ENCODE measurements around the gene TRMT11. TPM values are rescaled to one million over a fixed set of nuclear protein-coding genes. Genes with fewer than 3 reads are reported as not detected.
A peak's percentile ranks its signal among the peaks of the same experiment; 100 is the strongest.
"Not testable (repeated sequence)": the region's sequence is repeated elsewhere in the genome, so short reads cannot be mapped to it uniquely, and the experiment has no call there.

The TRMT11 gene
- total RNA-seq, 4 donors from 2014 or later, result 27.6 to 45.3 (median 36.4) TPM

DNA sequence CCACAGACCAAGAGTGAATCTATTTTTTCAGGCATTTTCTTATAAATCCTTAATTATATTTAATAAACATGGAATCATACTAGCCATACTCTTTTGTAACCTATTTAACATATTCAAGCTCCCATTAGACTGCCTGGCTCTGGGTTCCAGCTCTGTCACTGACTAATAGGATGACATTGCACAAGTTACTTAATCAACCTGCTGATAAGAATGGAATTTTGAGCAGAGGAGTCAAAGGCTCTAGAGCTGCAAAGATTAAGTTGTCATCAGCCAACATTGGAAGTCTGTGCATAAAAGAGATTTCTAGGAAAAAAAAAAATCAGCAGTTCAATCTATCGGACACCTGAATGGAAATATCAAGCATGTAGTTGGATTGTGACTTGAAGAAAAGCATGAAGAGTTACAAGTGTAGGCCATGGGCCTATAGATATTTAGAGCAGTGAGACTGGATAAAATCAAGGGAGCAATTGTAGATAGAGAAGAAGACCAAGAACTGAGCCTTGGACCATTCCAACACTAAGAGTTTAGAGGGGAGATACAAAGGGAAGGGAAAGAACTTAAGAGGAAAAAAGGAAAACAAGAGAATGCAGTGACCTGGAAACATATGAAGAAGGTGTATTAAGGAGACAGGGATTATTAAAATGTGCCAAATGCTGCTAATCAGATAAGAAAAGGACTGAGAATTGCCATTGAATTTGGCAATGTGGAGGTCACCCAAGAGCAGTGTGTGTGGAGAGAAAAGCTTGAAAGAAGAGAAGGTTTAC lies 40.8 kb upstream of the TRMT11 start:
- H3K4me3 ChIP-seq (replicated peaks in 1 of 3), result no peak overlapping the region
- peak overlapping the region; percentile 9 to 85 (median 79) for H3K27ac ChIP-seq
- DNase-seq, result no peak
- no peaks in the 10 kb centered on the region for H3K9me3 ChIP-seq
- H3K36me3 ChIP-seq, result no peaks in the 10 kb centered on the region
- TF ChIP-seq, protein P1, sequence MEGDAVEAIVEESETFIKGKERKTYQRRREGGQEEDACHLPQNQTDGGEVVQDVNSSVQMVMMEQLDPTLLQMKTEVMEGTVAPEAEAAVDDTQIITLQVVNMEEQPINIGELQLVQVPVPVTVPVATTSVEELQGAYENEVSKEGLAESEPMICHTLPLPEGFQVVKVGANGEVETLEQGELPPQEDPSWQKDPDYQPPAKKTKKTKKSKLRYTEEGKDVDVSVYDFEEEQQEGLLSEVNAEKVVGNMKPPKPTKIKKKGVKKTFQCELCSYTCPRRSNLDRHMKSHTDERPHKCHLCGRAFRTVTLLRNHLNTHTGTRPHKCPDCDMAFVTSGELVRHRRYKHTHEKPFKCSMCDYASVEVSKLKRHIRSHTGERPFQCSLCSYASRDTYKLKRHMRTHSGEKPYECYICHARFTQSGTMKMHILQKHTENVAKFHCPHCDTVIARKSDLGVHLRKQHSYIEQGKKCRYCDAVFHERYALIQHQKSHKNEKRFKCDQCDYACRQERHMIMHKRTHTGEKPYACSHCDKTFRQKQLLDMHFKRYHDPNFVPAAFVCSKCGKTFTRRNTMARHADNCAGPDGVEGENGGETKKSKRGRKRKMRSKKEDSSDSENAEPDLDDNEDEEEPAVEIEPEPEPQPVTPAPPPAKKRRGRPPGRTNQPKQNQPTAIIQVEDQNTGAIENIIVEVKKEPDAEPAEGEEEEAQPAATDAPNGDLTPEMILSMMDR (IDR thresholded peaks at IDR 0.05), result no peak
- no peak for TF ChIP-seq POLR2A (IDR thresholded peaks at IDR 0.05)
- peaks cover 27 to 47% of the 10 kb centered on the region in 2 donors for H3K4me1 ChIP-seq
- no peaks in the 10 kb centered on the region for H3K27me3 ChIP-seq
- intact Hi-C loops (cut with DNase I), result no loop called here
- WGBS, 2 donors, result 95 to 100% methylated on average over 1 of the region's 1 CpG

DNA sequence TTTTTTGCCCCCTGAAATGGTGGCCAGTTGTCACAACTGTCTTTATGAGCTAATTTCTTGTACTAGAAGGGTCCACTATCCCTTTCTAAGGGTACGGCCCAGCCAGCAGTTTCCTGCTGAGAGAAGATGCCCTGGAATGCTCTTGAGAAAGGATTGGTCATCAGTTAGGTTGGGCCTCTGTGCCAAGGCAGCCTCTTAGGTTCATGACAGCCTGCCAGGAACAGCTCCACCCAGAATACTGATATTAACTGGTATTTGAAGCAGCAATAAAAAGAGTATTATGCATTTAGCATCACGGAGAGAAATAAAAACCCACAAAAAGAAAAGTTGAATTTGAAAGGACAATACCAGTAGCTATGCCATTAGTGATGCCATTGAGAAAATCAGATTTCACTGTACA lies 38.7 kb upstream of the TRMT11 start:
- no peak overlapping the region for H3K4me3 ChIP-seq (replicated peaks in 1 of 3)
- H3K4me1 ChIP-seq, result peaks cover 27 to 47% of the 10 kb centered on the region in 2 donors
- H3K27ac ChIP-seq, result peak overlapping the region in 1 of 3 donors; percentile 46
- 44 to 56% methylated on average over 2 of the region's 2 CpGs for WGBS, 2 donors
- no peak for TF ChIP-seq POLR2A (IDR thresholded peaks at IDR 0.05)
- TF ChIP-seq, protein P1 (IDR thresholded peaks at IDR 0.05), result no peak
- H3K9me3 ChIP-seq, result no peaks in the 10 kb centered on the region
- no peaks in the 10 kb centered on the region for H3K27me3 ChIP-seq
- peak; percentile 61 to 79 for DNase-seq
- H3K36me3 ChIP-seq, result no peaks in the 10 kb centered on the region
- intact Hi-C loops (cut with DNase I), result no loop called here

DNA sequence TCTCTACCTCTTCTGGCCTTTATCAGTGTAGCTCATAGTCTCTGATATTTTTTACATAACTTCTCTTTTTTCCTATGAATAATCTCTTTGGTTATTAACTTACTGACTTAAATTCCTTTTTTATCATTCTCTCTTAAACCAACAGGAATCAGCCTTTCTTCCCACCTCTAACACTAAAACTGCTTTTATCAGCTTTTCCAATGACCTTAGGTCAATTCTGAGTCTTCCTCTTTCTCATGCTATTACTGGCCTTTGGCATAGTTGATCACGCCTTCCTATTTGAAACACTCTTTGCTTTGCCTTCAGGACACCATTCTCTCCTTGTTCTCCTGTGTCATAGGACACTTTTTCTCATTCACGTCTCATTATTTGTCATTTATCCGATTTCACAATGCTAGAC lies 37.9 kb upstream of the TRMT11 start:
- no peak for DNase-seq
- Histone ChIP-seq H3K36me3 (no peaks in the 10 kb centered on the region), H3K27ac (no peak overlapping the region), H3K9me3 (no peaks in the 10 kb centered on the region), H3K4me3 (replicated peaks in 1 of 3) (no peak overlapping the region), H3K4me1 (peaks cover 27 to 45% of the 10 kb centered on the region in 2 donors), H3K27me3 (no peaks in the 10 kb centered on the region)
- 95 to 98% methylated on average over 3 of the region's 3 CpGs for WGBS, 2 donors
- intact Hi-C loops (cut with DNase I), result no loop called here
- no peak for TF ChIP-seq POLR2A (IDR thresholded peaks at IDR 0.05)
- TF ChIP-seq, protein P1 (IDR thresholded peaks at IDR 0.05), result no peak

DNA sequence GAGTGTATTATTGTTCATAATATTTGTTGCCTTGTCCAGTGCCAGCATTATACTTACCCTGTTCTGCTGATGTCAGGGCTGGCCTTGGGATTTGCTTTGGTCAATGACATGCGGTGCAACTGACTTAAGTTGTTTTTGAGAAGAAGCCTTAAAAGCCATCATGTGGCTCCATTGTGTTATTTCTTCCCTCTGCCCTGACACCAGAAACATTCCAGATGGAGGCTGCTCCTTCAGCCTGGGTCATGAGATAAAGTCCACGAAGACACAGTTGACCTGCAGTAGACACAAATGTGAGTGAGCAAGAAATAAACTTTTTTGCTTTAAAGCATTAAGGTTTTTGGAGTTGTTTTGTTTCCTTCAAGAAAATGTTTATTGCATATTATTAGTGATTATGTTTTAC lies 37.3 kb upstream of the TRMT11 start:
- no peak overlapping the region for H3K4me3 ChIP-seq (replicated peaks in 1 of 3)
- no peak overlapping the region for H3K27ac ChIP-seq
- intact Hi-C loops (cut with DNase I), result no loop called here
- H3K36me3 ChIP-seq, result no peaks in the 10 kb centered on the region
- no peaks in the 10 kb centered on the region for H3K27me3 ChIP-seq
- DNase-seq, result no peak
- H3K9me3 ChIP-seq, result no peaks in the 10 kb centered on the region
- TF ChIP-seq, protein P1 (IDR thresholded peaks at IDR 0.05), result no peak
- no peak for TF ChIP-seq POLR2A (IDR thresholded peaks at IDR 0.05)
- WGBS, 2 donors, result 91% methylated on average over 2 of the region's 2 CpGs
- peaks cover 25 to 39% of the 10 kb centered on the region in 2 donors for H3K4me1 ChIP-seq

DNA sequence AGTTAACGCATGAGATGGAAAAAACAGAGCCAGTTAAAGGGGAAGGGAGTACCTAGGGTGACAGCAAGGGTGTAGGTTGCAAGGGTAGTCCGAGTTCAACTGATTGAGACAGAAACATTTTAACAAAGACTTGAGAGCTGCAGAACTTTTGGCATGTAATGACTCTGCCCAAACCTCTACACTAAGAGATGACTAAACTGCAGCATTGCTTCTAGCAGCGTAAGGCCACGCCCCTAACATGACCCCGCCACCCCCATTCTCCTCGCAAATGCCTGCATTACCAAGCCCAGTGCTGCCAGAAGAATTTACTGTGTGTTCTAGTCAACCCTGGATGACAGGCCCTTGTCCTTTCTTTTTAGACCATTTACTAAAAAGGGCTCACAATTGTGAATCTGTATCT lies 36.0 kb upstream of the TRMT11 start:
- Histone ChIP-seq H3K27me3 (no peaks in the 10 kb centered on the region), H3K9me3 (no peaks in the 10 kb centered on the region), H3K27ac (no peak overlapping the region), H3K4me3 (replicated peaks in 1 of 3) (no peak overlapping the region), H3K4me1 (peaks cover 14 to 27% of the 10 kb centered on the region in 2 donors), H3K36me3 (no peaks in the 10 kb centered on the region)
- TF ChIP-seq, protein P1 (IDR thresholded peaks at IDR 0.05), result no peak
- TF ChIP-seq POLR2A (IDR thresholded peaks at IDR 0.05), result no peak
- no peak for DNase-seq
- WGBS, 2 donors, result 70 to 92% methylated on average over 6 of the region's 6 CpGs
- intact Hi-C loops (cut with DNase I), result loop anchor here (10.0 kb wide), 2 partner anchors 95 to 165 kb away; no protein-coding TSS in a partner anchor

DNA sequence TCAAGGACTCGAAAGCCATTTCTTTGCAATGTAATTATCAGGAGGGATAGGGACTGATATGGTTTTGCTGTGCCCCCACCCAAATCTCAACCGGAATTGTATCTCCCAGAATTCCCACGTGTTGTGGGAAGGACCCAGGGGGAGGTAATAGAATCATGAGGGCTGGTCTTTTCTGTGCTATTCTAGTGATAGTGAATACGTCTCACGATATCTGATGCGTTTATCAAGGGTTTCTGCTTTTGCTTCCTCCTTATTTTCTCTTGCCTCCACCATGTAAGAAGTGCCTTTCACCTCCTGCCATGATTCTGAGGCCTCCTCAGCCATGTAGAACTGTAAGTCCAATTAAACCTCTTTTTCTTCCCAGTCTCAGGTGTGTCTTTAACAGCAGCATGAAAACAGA lies 35.6 kb upstream of the TRMT11 start:
- DNase-seq; H3K4me3 ChIP-seq (replicated peaks in 1 of 3); H3K27ac ChIP-seq; H3K36me3 ChIP-seq; H3K27me3 ChIP-seq; H3K9me3 ChIP-seq: not testable (repeated sequence)
- intact Hi-C loops (cut with DNase I), result loop anchor here (10.0 kb wide), 2 partner anchors 96 to 166 kb away; no protein-coding TSS in a partner anchor
- 80 to 85% methylated on average over 6 of the region's 6 CpGs for WGBS, 2 donors
- H3K4me1 ChIP-seq, result peaks cover 9 to 23% of the 10 kb centered on the region in 2 donors

Data from thyroid gland (tissue), 4 donors.